Skin epidermis (tissue), 12 donors: Measurements from ENCODE around the gene RELL1.
"Not testable (repeated sequence)": the region's sequence is repeated elsewhere in the genome, so short reads cannot be mapped to it uniquely, and the experiment has no call there.

Experiments
- H3K27ac ChIP-seq, 21 experiments: fragments of 200-600 bp; sonication (generic) in 11 of 21; one replicate each; pipeline ENCODE4 v1.5.0; 2020; ENCODE audit warnings: mild to moderate bottlenecking in 3 of 21, inconsistent platforms in 2 of 21, moderate library complexity in 2 of 21
- H3K4me3 ChIP-seq, 7 experiments: fragments of 200-600 bp; sonication (generic) in 2 of 7; one replicate each; pipeline ENCODE4 v1.5.0; 2020; ENCODE audit warnings: inconsistent platforms in 2 of 7, mild to moderate bottlenecking in 2 of 7, moderate library complexity in 1 of 7

RELL1 gene

GRCh38 chr4:37669124-37669523 is 17.1 kb downstream of the RELL1 start:
- peak overlapping the region in 2 of 21 experiments; percentile 11 to 53 for H3K27ac ChIP-seq
- H3K4me3 ChIP-seq, result not testable (repeated sequence)

DNA sequence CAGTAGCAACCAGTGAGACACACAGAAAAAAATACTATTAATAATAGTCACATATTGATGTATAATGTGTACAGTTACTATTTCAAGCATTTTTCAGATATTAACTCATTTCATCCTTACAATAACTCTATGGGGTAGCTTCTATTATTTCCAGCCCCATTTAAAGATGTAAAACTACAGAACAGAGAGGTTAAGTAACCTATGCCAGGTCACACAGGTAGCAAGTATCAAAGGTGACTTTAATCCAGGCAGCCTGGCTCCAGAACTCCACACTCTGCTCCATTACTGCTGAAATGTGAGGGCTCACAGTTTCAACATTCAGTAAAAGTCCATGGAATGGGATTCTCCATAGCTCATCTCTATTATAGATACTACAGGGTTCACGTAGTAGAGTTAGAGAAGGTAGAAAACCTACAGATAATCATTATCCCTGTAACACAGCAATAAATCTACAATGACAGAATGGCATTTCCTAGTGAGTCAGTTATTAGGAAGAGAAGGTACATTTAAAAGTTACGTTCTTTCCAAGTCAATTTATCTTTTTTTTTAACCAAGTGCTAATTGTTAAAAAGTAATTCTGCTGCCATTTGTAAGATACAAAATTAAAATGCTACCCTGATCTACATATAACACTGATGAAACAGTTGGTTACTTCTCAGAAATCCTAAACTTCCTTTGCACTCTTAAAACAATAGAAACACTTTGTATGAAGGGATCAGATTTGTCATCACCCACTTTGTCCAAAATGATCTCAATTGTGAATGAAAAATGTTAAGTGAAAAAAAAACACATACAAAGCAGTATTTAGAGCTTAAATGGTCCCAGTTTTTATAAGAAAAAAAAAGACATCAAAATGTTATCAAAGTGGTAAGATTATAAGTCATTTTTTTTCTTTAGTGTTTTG is 18.7 kb downstream of the RELL1 start:
- peak overlapping the region in 13 of 21 experiments; percentile 12 to 72 (median 50) for H3K27ac ChIP-seq

GRCh38 chr4:37666625-37667071 is 19.5 kb downstream of the RELL1 start:
- Histone ChIP-seq H3K27ac (peak overlapping the region in 13 of 21 experiments; percentile 12 to 76 (median 57)), H3K4me3 (no peak overlapping the region)

More for the DNA sequence above, 18.7 kb downstream of the RELL1 start:
- H3K4me3 ChIP-seq, result no peak overlapping the region

- no peak overlapping the region for H3K4me3 ChIP-seq
- peak overlapping the region in 14 of 21 experiments; percentile 11 to 76 (median 41) for H3K27ac ChIP-seq
Observed at GRCh38 chr4:37665333-37666320, 20.5 kb downstream of the RELL1 start.

- Histone ChIP-seq H3K27ac (peak overlapping the region in 8 of 21 experiments; percentile 7 to 72 (median 50)), H3K4me3 (no peak overlapping the region)
Observed at GRCh38 chr4:37664696-37665095, 21.5 kb downstream of the RELL1 start.

DNA sequence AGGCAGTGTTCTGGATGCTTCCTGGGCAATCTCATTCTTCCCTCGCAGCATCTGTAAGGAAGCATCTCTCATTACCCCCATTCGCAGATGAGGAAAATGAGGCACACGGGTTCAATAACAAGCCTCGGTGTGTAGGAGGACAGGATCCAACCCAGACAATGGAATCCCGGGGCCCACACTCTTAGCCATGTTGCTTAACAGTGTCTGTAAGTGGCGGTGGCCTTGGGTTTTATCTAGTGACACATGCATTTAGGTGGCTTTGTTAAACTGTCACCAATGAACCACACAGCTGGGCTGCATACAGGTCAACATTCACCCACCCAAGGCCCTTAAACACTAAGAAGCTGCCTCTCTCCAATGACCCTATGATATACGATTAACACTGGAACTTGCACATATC is 22.6 kb downstream of the RELL1 start:
- Histone ChIP-seq H3K4me3 (no peak overlapping the region), H3K27ac (peak overlapping the region in 1 of 21 experiments; percentile 56)

GRCh38 chr4:37662861-37663390 is 23.2 kb downstream of the RELL1 start:
- H3K4me3 ChIP-seq, result no peak overlapping the region
- H3K27ac ChIP-seq, result peak overlapping the region in 8 of 21 experiments; percentile 4 to 73 (median 34)

- Histone ChIP-seq H3K27ac (peak overlapping the region in 7 of 21 experiments; percentile 4 to 73 (median 34)), H3K4me3 (no peak overlapping the region)
Observed at GRCh38 chr4:37662251-37662650, 23.9 kb downstream of the RELL1 start.

- peak overlapping the region in 5 of 21 experiments; percentile 11 to 73 (median 34) for H3K27ac ChIP-seq
- H3K4me3 ChIP-seq, result no peak overlapping the region
Observed at GRCh38 chr4:37661772-37662171, 24.4 kb downstream of the RELL1 start.

DNA sequence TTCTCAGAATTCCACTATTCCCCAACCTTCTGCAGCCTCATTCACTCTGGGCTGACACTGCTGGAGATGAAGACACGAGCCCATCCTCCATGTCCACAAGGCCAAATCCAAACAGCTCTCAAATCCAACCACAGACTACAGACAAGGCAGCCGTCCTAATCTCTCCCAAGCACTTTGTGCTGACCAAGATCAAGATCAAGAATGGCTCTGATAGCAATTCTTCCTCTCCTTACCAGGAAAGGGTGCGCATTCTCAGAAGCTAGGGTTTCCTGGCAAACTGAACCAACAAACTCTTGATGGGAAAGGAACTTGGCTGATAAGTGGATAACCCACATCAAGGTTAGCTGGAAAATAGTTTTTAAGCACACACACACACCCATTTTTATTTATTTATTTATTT is 26.5 kb downstream of the RELL1 start:
- Histone ChIP-seq H3K4me3 (no peak overlapping the region), H3K27ac (no peak overlapping the region)

DNA sequence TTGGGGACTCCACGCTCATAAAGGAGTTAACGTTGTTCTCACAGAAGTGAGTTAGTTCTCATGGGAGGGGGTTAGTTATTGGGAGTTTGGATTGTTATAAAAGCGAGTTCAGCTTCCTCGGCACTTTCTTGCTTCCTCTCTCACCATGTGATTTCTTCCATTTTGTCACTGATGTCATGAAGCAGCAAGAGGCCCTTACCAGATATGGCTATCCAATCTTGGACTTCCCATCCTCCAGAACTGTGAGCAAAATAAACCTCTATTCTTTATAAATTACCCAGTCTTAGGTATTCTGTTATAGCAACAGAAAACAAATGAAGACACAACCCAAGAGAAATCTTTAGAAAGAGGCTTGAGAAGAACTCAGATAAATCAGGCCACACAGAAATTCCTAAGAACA is 29.5 kb downstream of the RELL1 start:
- H3K27ac ChIP-seq, result no peak overlapping the region

GRCh38 chr4:37653601-37654000 is 32.6 kb downstream of the RELL1 start:
- Histone ChIP-seq H3K27ac (no peak overlapping the region), H3K4me3 (no peak overlapping the region)

More for the DNA sequence above, 29.5 kb downstream of the RELL1 start:
- no peak overlapping the region for H3K4me3 ChIP-seq

GRCh38 chr4:37652747-37653527 is 33.2 kb downstream of the RELL1 start:
- H3K27ac ChIP-seq, result no peak overlapping the region
- H3K4me3 ChIP-seq, result no peak overlapping the region

- H3K27ac ChIP-seq, result no peak overlapping the region
Observed at GRCh38 chr4:37651781-37652377, 34.3 kb downstream of the RELL1 start.

GRCh38 chr4:37650481-37650880 is 35.7 kb downstream of the RELL1 start:
- Histone ChIP-seq H3K27ac (no peak overlapping the region), H3K4me3 (no peak overlapping the region)

More at GRCh38 chr4:37651781-37652377, 34.3 kb downstream of the RELL1 start:
- no peak overlapping the region for H3K4me3 ChIP-seq

DNA sequence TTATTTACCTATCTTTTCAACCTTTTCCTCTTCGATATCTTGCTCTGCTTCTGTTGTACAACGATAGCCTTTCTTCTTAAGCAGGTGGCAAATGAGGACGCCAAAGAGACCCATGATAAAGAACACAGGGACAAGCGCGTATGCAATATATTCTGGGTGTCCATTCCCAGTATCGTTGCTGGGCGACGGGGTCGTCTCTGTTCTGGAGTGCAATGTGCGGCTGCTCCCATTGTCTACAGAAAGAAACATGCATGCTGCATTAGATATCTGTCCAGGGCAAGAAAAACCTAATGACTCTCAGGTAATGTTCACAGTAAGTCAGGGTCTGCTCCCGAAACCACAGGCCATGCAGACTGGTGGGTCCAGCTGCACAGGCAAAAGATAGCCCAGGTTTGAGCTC is 36.9 kb downstream of the RELL1 start:
- H3K27ac ChIP-seq, result no peak overlapping the region

DNA sequence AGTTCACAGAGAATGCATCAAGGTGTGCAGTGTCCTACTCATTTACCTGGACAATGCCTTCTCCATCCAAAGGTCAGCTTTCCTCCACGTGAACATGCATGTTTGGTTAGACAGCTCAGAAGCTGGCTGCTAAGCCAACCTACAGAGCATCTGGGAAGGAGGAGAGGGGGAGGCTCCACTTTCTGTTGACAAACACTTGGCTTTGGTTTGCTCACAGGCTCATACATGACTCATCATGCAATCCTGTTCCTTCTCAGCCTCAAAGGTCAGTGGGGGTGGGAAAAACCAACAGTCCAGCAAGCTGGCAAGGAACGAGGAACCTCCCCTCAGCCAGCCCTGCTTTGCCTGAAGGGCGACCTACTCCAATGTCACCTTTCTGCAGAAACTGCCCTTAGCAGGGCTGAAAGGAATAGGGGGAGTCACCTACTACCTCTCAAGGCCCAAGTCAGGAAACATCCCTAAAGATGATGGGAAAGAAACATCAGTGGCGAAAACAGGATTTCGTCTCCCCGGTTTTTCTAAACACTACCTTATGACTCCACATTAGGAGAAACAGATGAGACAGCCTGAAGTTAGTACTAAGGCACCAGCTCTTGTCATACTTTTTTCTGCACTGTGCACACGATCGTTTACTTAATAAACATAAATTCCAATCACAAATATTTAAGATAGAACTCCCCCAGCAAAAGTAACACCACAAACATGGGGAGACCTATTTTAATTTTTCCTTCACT is 37.9 kb downstream of the RELL1 start:
- Histone ChIP-seq H3K27ac (peak overlapping the region in 1 of 21 experiments; percentile 19), H3K4me3 (no peak overlapping the region)

More for the DNA sequence above, 36.9 kb downstream of the RELL1 start:
- H3K4me3 ChIP-seq, result no peak overlapping the region

GRCh38 chr4:37646247-37646646 is 39.9 kb downstream of the RELL1 start:
- H3K4me3 ChIP-seq, result no peak overlapping the region
- H3K27ac ChIP-seq, result no peak overlapping the region
